K562 (cell line): ENCODE measurements around the gene ANAPC2. TPM values are rescaled to one million over a fixed set of nuclear protein-coding genes. Genes with fewer than 3 reads are reported as not detected.

Source experiments
- microRNA-seq: library from miRNA; unstranded; fragments of <30 nt; microRNA quantifications from one replicate; pipeline ENCODE4, GENCODE V29; 2018; ENCODE audit warnings: borderline microRNAs expressed
- polyA plus RNA-seq, 8 experiments: library from polyadenylated mRNA; depleted of rRNA in 4 of 8; stranded (reverse) in 5 of 8; unstranded in 3 of 8; fragments of >200 nt; fragmentation: Nextera tagmentation in 2 of 8; fragmentation: Illumina TruSeq in 1 of 8; extraction: Ambion mirVana in 2 of 8; extraction: Trizol in 1 of 8; gene quantifications; 2 replicates each; pipeline versions ENCODE4 v1.2.1 to v1.2.3, GENCODE V29; 2011 to 2014; ENCODE audit warnings: inconsistent platforms in 1 of 8, missing spikeins in 1 of 8
- small RNA-seq: library from RNA; depleted of rRNA; stranded (forward); fragments of <200 nt; gene quantifications from one replicate; pipeline ENCODE3, GENCODE V24; 2014
- total RNA-seq, 7 experiments: library from RNA; depleted of rRNA in 6 of 7; stranded (reverse); fragments of >200 nt in 6 of 7; fragmentation: Illumina TruSeq in 2 of 7; extraction: Trizol in 2 of 7; gene quantifications; 2 replicates each; pipeline versions ENCODE4 v1.2.1 to v1.2.3, GENCODE V29; 2011 to 2021; ENCODE audit warnings: low replicate concordance in 1 of 7

Gene ANAPC2
- total and polyA plus RNA-seq, 9 of the 15 experiments (the other 6 are each of a cell fraction or from before 2014, with no cell fraction given) = 0.11 to 56.5 (median 17.1) TPM; not detected in 1

Small RNA genes within 50 kb of the gene (microRNA-seq; reads per million reads assigned to microRNA genes)
- gene MIR3621 = not detected

Small RNA genes within 50 kb of the gene (small RNA-seq; reads per million reads assigned to genes)
- gene MIR3621 = not detected

Other genes starting within 250 kb of the ANAPC2 start
Only the 7 nearest of the 33 such genes appear.
- gene LRRC26, start 18.5 kb downstream of the ANAPC2 start, total RNA-seq (2014; rRNA removed) = not detected in 2 replicates
- not detected in 2 replicates for gene LRRC26, start 18.5 kb downstream of the ANAPC2 start, total RNA-seq (2014; rRNA removed; fragmentation: Illumina TruSeq; extraction: Trizol)
- not detected in 2 replicates for gene LRRC26, start 18.5 kb downstream of the ANAPC2 start, total RNA-seq (2015; rRNA removed; fragmentation: Illumina TruSeq; extraction: Trizol)
- gene LRRC26, start 18.5 kb downstream of the ANAPC2 start, total RNA-seq (2021) = not detected in 2 replicates
- not detected in 2 replicates for gene LRRC26, start 18.5 kb downstream of the ANAPC2 start, polyA plus RNA-seq (2011; rRNA removed)
- gene LRRC26, start 18.5 kb downstream of the ANAPC2 start, polyA plus RNA-seq (2014; fragmentation: Illumina TruSeq; extraction: Trizol) = not detected in 2 replicates
- gene LRRC26, start 18.5 kb downstream of the ANAPC2 start, polyA plus RNA-seq (2014; fragmentation: Nextera tagmentation; extraction: Ambion mirVana) = not detected
- not detected in 2 replicates for gene LRRC26, start 18.5 kb downstream of the ANAPC2 start, polyA plus RNA-seq (2014; rRNA removed)
- not detected in 2 replicates for gene TMEM210, start 16.5 kb downstream of the ANAPC2 start, total RNA-seq (2014; rRNA removed)
- gene TMEM210, start 16.5 kb downstream of the ANAPC2 start, total RNA-seq (2014; rRNA removed; fragmentation: Illumina TruSeq; extraction: Trizol) = not detected in 2 replicates
- not detected in 2 replicates for gene TMEM210, start 16.5 kb downstream of the ANAPC2 start, total RNA-seq (2015; rRNA removed; fragmentation: Illumina TruSeq; extraction: Trizol)
- gene TMEM210, start 16.5 kb downstream of the ANAPC2 start, total RNA-seq (2021) = not detected in 2 replicates
- gene TMEM210, start 16.5 kb downstream of the ANAPC2 start, polyA plus RNA-seq (2011; rRNA removed) = not detected in 2 replicates
- gene TMEM210, start 16.5 kb downstream of the ANAPC2 start, polyA plus RNA-seq (2014; fragmentation: Illumina TruSeq; extraction: Trizol) = not detected in 2 replicates
- gene TMEM210, start 16.5 kb downstream of the ANAPC2 start, polyA plus RNA-seq (2014; fragmentation: Nextera tagmentation; extraction: Ambion mirVana) = not detected
- not detected in 2 replicates for gene TMEM210, start 16.5 kb downstream of the ANAPC2 start, polyA plus RNA-seq (2014; rRNA removed)
- 130 and 153 TPM in 2 replicates for gene SSNA1, start 116 bp upstream of the ANAPC2 start, total RNA-seq (2014; rRNA removed)
- gene SSNA1, start 116 bp upstream of the ANAPC2 start, total RNA-seq (2014; rRNA removed; fragmentation: Illumina TruSeq; extraction: Trizol) = 8.7 and 16.8 TPM in 2 replicates
- gene SSNA1, start 116 bp upstream of the ANAPC2 start, total RNA-seq (2015; rRNA removed; fragmentation: Illumina TruSeq; extraction: Trizol) = 74.7 and 76.7 TPM in 2 replicates
- gene SSNA1, start 116 bp upstream of the ANAPC2 start, total RNA-seq (2021) = 96.4 and 106 TPM in 2 replicates
- gene SSNA1, start 116 bp upstream of the ANAPC2 start, polyA plus RNA-seq (2011; rRNA removed) = 40.5 and 43.4 TPM in 2 replicates
- gene SSNA1, start 116 bp upstream of the ANAPC2 start, polyA plus RNA-seq (2014; fragmentation: Illumina TruSeq; extraction: Trizol) = 57.1 and 101 TPM in 2 replicates
- 10 to 100 TPM in 1 of 2 experiments, 1 to 10 TPM in 1; 1.9 to 11.8 TPM for gene SSNA1, start 116 bp upstream of the ANAPC2 start, polyA plus RNA-seq (2014; fragmentation: Nextera tagmentation; extraction: Ambion mirVana)
- gene SSNA1, start 116 bp upstream of the ANAPC2 start, polyA plus RNA-seq (2014; rRNA removed) = 114 and 137 TPM in 2 replicates
- gene TPRN, start 12.2 kb upstream of the ANAPC2 start, total RNA-seq (2014; rRNA removed) = 20.0 and 23.5 TPM in 2 replicates
- gene TPRN, start 12.2 kb upstream of the ANAPC2 start, total RNA-seq (2014; rRNA removed; fragmentation: Illumina TruSeq; extraction: Trizol) = 1.7 and 2.5 TPM in 2 replicates
- gene TPRN, start 12.2 kb upstream of the ANAPC2 start, total RNA-seq (2015; rRNA removed; fragmentation: Illumina TruSeq; extraction: Trizol) = 24.2 and 28.2 TPM in 2 replicates
- gene TPRN, start 12.2 kb upstream of the ANAPC2 start, total RNA-seq (2021) = 30.3 and 31.9 TPM in 2 replicates
- 3.2 and 4.2 TPM in 2 replicates for gene TPRN, start 12.2 kb upstream of the ANAPC2 start, polyA plus RNA-seq (2011; rRNA removed)
- 4.4 and 12.5 TPM in 2 replicates for gene TPRN, start 12.2 kb upstream of the ANAPC2 start, polyA plus RNA-seq (2014; fragmentation: Illumina TruSeq; extraction: Trizol)
- gene TPRN, start 12.2 kb upstream of the ANAPC2 start, polyA plus RNA-seq (2014; fragmentation: Nextera tagmentation; extraction: Ambion mirVana) = under 1 TPM; 0.31 to 0.34 TPM
- 11.8 and 14.4 TPM in 2 replicates for gene TPRN, start 12.2 kb upstream of the ANAPC2 start, polyA plus RNA-seq (2014; rRNA removed)
- gene TMEM203, start 17.1 kb upstream of the ANAPC2 start, total RNA-seq (2014; rRNA removed) = 37.6 and 56.5 TPM in 2 replicates
- 34.2 and 35.7 TPM in 2 replicates for gene TMEM203, start 17.1 kb upstream of the ANAPC2 start, total RNA-seq (2014; rRNA removed; fragmentation: Illumina TruSeq; extraction: Trizol)
- 37.4 and 38.2 TPM in 2 replicates for gene TMEM203, start 17.1 kb upstream of the ANAPC2 start, total RNA-seq (2015; rRNA removed; fragmentation: Illumina TruSeq; extraction: Trizol)
- gene TMEM203, start 17.1 kb upstream of the ANAPC2 start, total RNA-seq (2021) = 59.5 and 64.2 TPM in 2 replicates
- 40.5 and 45.9 TPM in 2 replicates for gene TMEM203, start 17.1 kb upstream of the ANAPC2 start, polyA plus RNA-seq (2011; rRNA removed)
- gene TMEM203, start 17.1 kb upstream of the ANAPC2 start, polyA plus RNA-seq (2014; fragmentation: Illumina TruSeq; extraction: Trizol) = 38.7 and 46.8 TPM in 2 replicates
- gene TMEM203, start 17.1 kb upstream of the ANAPC2 start, polyA plus RNA-seq (2014; fragmentation: Nextera tagmentation; extraction: Ambion mirVana) = 10 to 100 TPM in 1 of 2 experiments, 1 to 10 TPM in 1; 8.8 to 13.6 TPM
- gene TMEM203, start 17.1 kb upstream of the ANAPC2 start, polyA plus RNA-seq (2014; rRNA removed) = 38.2 and 47.5 TPM in 2 replicates
- 15.7 and 30.2 TPM in 2 replicates for gene NDOR1, start 17.1 kb upstream of the ANAPC2 start, total RNA-seq (2014; rRNA removed)
- gene NDOR1, start 17.1 kb upstream of the ANAPC2 start, total RNA-seq (2014; rRNA removed; fragmentation: Illumina TruSeq; extraction: Trizol) = 1.9 and 2.7 TPM in 2 replicates
- gene NDOR1, start 17.1 kb upstream of the ANAPC2 start, total RNA-seq (2015; rRNA removed; fragmentation: Illumina TruSeq; extraction: Trizol) = 11.0 and 11.3 TPM in 2 replicates
- 32.6 and 36.9 TPM in 2 replicates for gene NDOR1, start 17.1 kb upstream of the ANAPC2 start, total RNA-seq (2021)
- 5.6 and 11.5 TPM in 2 replicates for gene NDOR1, start 17.1 kb upstream of the ANAPC2 start, polyA plus RNA-seq (2011; rRNA removed)
- gene NDOR1, start 17.1 kb upstream of the ANAPC2 start, polyA plus RNA-seq (2014; fragmentation: Illumina TruSeq; extraction: Trizol) = 6.9 and 17.5 TPM in 2 replicates
- gene NDOR1, start 17.1 kb upstream of the ANAPC2 start, polyA plus RNA-seq (2014; fragmentation: Nextera tagmentation; extraction: Ambion mirVana) = under 1 TPM; 0.06 TPM
- 30.4 and 35.0 TPM in 2 replicates for gene NDOR1, start 17.1 kb upstream of the ANAPC2 start, polyA plus RNA-seq (2014; rRNA removed)
- 0.50 and 0.90 TPM in 2 replicates for gene RNF208, start 33.7 kb upstream of the ANAPC2 start, total RNA-seq (2014; rRNA removed)
- gene RNF208, start 33.7 kb upstream of the ANAPC2 start, total RNA-seq (2014; rRNA removed; fragmentation: Illumina TruSeq; extraction: Trizol) = not detected in 2 replicates
- 0.47 and 0.49 TPM in 2 replicates for gene RNF208, start 33.7 kb upstream of the ANAPC2 start, total RNA-seq (2015; rRNA removed; fragmentation: Illumina TruSeq; extraction: Trizol)
- gene RNF208, start 33.7 kb upstream of the ANAPC2 start, total RNA-seq (2021) = 6.6 and 6.9 TPM in 2 replicates
- gene RNF208, start 33.7 kb upstream of the ANAPC2 start, polyA plus RNA-seq (2011; rRNA removed) = 0.15 and 1.3 TPM in 2 replicates
- gene RNF208, start 33.7 kb upstream of the ANAPC2 start, polyA plus RNA-seq (2014; fragmentation: Illumina TruSeq; extraction: Trizol) = 0.62 and 2.4 TPM in 2 replicates
- gene RNF208, start 33.7 kb upstream of the ANAPC2 start, polyA plus RNA-seq (2014; fragmentation: Nextera tagmentation; extraction: Ambion mirVana) = under 1 TPM in 1 of 2 experiments, not detected in 1; 0.18 TPM
- gene RNF208, start 33.7 kb upstream of the ANAPC2 start, polyA plus RNA-seq (2014; rRNA removed) = 3.1 and 5.1 TPM in 2 replicates